ENCODE data around the gene DOCK2.
"Not testable (repeated sequence)": the region's sequence is repeated elsewhere in the genome, so short reads cannot be mapped to it uniquely, and the experiment has no call there.

DOCK2 gene

DNA sequence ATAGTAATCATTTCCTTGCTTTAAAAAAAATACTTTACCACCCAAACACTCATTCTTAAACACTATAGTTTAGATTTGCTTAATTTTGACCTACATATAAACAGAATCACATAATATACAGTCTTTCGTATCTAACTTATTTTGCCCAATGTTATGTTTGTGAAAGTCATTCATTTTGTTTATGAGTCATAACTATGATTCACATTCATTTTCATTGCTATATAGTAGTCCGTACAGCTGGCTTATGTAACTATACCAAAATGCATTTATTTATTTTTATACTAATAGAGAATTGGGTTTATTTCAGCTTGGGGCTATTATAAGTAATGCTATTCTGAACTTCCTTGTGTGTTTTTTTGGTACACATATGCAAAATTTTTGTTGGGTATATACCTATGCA is 434.7 kb downstream of the DOCK2 start:
- DNase-seq = no peak

DNA sequence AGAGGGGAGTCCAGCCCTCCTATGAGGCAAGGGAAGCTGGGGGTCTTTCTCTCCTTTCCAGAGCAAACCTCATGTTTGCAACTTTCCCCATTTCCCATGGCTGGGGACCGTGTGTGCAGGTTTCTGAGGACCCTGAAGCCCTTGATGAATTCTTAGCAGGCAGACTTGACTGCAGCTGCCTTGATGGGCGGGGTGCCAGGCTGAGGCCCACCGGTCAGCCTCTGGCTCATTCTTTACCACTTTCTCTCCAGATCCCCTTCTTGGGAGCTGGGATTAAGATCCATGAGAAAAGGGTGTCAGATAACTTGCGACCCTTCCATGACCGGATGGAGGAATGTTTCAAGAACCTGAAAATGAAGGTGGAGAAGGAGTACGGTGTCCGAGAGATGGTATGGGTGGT is 438.6 kb downstream of the DOCK2 start:
- no peak for DNase-seq

- no peak for DNase-seq
Observed at GRCh38 chr5:170076211-170076610, 439.1 kb downstream of the DOCK2 start.

GRCh38 chr5:170076739-170077138 is 439.7 kb downstream of the DOCK2 start:
- DNase-seq = no peak

DNA sequence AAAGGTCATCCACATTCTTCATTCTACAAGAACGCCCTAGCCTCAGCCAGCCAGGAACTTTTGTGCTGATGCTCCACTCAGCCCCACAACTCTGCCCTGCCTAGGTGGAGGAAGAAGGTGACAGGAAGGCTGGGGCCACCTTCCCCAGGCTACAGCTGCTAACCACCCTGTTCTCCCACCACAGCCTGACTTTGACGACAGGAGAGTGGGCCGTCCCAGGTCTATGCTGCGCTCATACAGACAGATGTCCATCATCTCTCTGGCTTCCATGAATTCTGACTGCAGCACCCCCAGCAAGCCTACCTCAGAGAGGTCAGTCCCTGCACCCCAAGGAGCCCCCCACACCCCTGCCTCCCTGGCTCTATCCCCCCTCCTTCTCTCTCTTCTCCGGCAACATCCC is 440.5 kb downstream of the DOCK2 start:
- no peak for DNase-seq

DNA sequence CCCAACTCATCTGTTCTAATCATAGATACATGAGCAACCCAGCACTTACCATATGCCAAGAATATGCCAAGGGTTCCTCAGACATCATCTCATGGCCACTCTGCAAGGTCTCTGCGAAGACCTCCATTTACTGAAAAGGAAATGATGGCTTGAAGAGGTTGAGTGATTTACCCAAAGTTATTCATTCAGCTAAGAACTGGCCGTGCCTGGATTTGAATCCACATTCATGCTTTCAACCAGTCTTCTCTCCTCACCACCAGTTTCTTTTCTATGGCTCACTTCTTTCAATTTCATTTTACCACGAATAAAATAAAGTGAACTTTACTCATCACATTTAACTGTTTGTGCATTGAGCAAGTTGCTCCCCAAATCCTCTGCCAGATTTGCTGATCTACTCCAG is 441.4 kb downstream of the DOCK2 start:
- no peak for DNase-seq

GRCh38 chr5:170078931-170079330 is 441.9 kb downstream of the DOCK2 start:
- DNase-seq = no peak

- DNase-seq = no peak
Observed at GRCh38 chr5:170080217-170080616, 443.1 kb downstream of the DOCK2 start.

DNA sequence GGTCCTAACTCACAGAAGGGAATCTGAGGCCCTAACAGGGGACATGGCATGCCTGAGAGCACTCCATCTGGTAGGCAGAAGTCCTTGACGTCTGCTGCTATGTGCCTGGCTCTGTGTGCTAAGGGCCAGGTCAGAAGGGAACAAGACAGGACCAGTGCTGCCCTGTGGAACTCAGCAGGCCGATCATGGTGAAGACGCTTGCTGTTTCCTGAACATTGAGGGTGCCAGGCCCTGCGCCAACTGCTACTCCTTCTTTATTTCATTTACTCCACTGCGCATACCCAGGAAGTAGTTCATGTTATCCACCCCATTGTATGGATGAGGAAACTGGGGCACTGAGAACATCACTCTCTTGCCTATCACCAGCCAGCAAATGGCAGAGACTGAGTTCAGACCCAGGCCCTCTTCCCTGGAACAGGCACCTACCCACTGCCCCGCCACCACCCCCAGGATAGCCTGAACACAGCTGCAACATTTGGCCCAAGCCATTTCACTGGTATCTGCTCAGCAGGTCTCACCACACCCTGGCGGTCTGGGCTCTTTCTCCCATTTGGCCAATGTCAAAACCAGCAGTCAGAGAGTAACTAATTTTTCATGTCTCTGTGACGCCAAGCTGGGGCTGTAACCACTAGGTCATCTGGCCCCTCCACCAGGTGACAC is 443.8 kb downstream of the DOCK2 start:
- no peak for DNase-seq

- no peak for DNase-seq
Observed at GRCh38 chr5:170081616-170082015, 444.5 kb downstream of the DOCK2 start.

GRCh38 chr5:170082701-170083100 is 445.6 kb downstream of the DOCK2 start:
- no peak for DNase-seq

- no peak for DNase-seq
Observed at GRCh38 chr5:170087168-170087817, 450.2 kb downstream of the DOCK2 start.

DNA sequence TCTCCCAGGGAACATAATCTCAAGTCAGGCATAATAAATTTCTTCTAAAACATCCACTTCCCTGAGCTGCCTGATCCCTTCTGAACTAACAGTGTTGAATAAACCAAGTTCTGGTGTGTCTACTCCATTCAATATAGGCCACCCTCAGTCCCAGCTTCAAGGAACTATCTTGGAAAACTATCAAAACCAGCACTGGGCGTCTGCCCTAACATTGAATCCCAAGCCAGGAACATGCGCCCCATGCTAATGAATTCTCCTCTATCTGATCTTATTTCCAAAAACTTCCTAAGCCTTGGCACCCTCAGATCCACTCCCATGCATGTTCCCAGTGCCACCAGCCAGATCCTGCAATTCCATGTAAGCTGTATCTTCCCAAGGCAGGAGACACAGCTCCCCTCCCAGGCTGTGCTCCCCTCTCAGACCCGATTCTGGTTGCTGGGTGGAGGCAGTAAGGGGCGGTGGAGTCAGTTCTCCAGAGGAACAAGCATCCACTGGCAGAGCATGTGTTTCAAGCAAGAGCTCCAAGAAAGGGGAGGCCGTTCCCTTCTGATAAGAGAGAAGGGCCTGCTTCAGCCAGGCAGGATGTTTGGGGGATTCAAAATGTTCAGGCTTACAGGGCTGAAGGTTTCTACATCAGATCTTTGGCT is 455.5 kb downstream of the DOCK2 start:
- DNase-seq = no peak

- DNase-seq = not testable (repeated sequence)
Observed at GRCh38 chr5:170094329-170094728, 457.3 kb downstream of the DOCK2 start.

GRCh38 chr5:170095646-170096045 is 458.6 kb downstream of the DOCK2 start:
- DNase-seq = peak; percentile 88

DNA sequence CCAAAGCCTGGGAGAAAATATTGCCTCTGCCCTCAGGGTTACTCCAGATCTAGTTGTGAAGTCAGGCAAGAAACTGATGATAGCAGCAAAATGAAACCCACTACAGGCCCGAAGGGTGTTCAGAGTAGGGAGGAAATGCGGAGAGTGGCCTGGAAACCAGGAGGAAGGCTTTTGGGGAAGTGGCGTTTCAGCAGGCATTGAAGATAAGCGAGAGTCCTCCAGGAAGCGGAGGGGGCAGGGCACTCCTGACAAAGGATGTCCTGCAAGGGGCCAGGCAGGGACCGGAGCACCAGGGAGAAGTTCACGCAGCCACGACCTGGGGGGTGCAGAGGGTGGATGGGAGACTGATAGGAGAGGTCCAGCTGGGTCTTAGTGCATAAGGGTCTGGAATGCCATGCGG is 460.9 kb downstream of the DOCK2 start:
- DNase-seq = peak; percentile 61

GRCh38 chr5:170100066-170100943 is 463.2 kb downstream of the DOCK2 start:
- DNase-seq = peak; percentile 78

- DNase-seq = no peak
Observed at GRCh38 chr5:170103447-170103846, 466.4 kb downstream of the DOCK2 start.

GRCh38 chr5:170104299-170104698 is 467.2 kb downstream of the DOCK2 start:
- no peak for DNase-seq

DNA sequence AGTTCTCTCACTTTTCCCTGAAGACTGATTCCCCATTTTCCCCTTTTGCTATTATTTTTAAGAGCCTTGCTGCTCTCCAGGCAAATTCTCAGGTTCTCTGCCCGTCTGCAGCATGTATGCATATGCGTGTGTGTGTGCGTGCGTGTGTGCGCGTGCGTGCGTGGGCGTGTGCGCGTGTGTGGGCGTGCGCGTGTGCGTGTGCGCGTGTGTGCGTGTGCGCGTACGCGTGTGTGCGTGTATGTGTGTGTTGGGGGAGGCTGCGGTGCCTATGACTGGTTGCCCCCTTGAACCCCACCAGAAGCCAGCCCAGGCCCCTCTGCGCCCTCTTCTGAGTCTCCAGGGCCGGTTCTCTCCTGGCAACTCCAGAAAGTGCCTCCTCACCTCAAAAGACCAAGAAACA is 467.6 kb downstream of the DOCK2 start:
- DNase-seq = no peak

GRCh38 chr5:170105642-170106611 is 468.9 kb downstream of the DOCK2 start, which contains the start of gene FOXI1:
Gene FOXI1 (plus strand): TSS chr5:170105897. CDS start chr5:170105958, 61 bp downstream.
- DNase-seq = no peak

- no peak for DNase-seq
Observed at GRCh38 chr5:170107674-170108073, 470.6 kb downstream of the DOCK2 start.
